Stimulated activated memory B cell treated with anti-CD40 and anti-IgM and Interleukin-4, amounts not matched to agents 10 μg/mL and 1 μg/mL and 100 μg/mL, for 72 hours (primary cell): ENCODE measurements around the gene LMBRD2.

Source experiments
- ATAC-seq: fragments of 150-1000 bp; cut with Tn5 transposase; 2 replicates; pipeline ENCODE4 v1.10.0; 2021
- H3K27ac Mint-ChIP-seq: one replicate; pipeline ENCODE4 v1.8.0; 2022; ENCODE audit warnings: mild to moderate bottlenecking, mixed read lengths
- H3K27me3 Mint-ChIP-seq: one replicate; pipeline ENCODE4 v1.8.0; 2022; ENCODE audit warnings: mixed read lengths
- H3K36me3 Mint-ChIP-seq: one replicate; pipeline ENCODE4 v1.8.0; 2022; ENCODE audit warnings: mixed read lengths
- H3K4me1 Mint-ChIP-seq: one replicate; pipeline ENCODE4 v1.8.0; 2022; ENCODE audit warnings: mixed read lengths
- H3K4me3 Mint-ChIP-seq: one replicate; pipeline ENCODE4 v1.8.0; 2022; ENCODE audit warnings: mild to moderate bottlenecking, moderate library complexity, mixed read lengths
- H3K9me3 Mint-ChIP-seq: one replicate; pipeline ENCODE4 v1.8.0; 2022; ENCODE audit warnings: mixed read lengths

The LMBRD2 gene

DNA sequence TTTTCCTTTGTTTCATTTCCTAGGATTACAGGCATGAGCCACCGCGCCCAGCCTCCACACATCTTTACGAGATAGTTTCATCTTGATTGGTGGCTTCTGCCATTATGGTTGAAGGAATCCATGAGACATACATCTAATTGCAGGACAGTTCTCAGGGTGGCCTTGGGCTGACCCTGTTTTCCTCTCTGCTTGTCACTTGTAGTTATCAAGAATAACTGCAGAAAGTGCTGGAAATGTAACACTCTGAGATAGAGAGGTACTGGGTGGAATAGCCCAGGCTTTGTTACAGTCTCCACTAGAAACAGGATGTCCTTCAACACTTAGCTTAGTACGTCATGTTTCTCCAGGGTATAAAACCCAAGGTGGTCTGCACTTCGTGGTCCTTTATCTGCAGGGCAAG, 95.7 kb downstream of the LMBRD2 start:
- no peak overlapping the region for H3K4me3 Mint-ChIP-seq
- H3K9me3 Mint-ChIP-seq, result no peaks in the 10 kb centered on the region
- no peak for ATAC-seq
- H3K36me3 Mint-ChIP-seq, result no peaks in the 10 kb centered on the region
- H3K27me3 Mint-ChIP-seq, result peaks cover 24% of the 10 kb centered on the region
- no peak overlapping the region for H3K27ac Mint-ChIP-seq
- peaks cover 6% of the 10 kb centered on the region for H3K4me1 Mint-ChIP-seq

DNA sequence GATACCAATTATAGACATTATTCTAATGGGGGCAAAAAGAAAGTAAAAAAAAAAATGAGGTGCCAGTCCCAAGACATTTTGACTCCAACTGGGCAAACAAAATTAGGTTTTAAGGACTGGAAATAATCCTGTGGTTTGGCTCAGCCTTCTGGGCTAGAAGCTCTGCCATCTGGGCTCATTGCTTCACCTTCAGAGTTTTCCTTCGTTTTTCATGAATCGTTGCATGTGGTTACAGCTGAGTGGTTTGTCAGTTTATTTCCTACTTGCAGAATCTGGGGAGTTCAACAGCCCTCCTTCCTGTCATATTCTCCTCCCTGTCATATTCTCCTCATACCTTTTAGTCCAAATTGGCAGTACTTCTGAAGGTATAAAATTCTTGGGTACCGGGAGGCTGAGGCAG, 97.0 kb downstream of the LMBRD2 start:
- Mint-ChIP-seq H3K9me3 (no peaks in the 10 kb centered on the region), H3K27me3 (peaks cover 24% of the 10 kb centered on the region)
- no peak for ATAC-seq

DNA sequence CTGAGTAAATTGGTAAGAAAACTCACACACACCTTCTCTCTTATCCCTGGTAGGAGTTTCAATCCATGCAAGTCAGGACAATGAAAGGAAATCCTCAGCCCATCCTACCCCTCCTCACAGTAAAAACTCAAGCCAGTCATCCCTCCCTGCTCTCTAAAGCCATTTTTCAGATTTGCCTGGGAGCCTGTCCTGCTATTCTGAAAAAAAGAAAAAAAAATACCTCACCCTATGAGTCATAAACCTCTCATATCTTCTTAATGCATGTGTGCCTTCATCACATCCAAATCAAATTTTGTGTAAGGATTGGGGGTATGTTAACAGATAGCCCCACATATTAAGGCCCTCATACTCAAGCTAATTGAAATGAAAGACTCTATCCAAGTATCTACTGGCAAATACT, 99.1 kb downstream of the LMBRD2 start:
- no peaks in the 10 kb centered on the region for H3K9me3 Mint-ChIP-seq
- H3K4me1 Mint-ChIP-seq, result no peaks in the 10 kb centered on the region
- ATAC-seq, result no peak
- H3K27ac Mint-ChIP-seq, result no peak overlapping the region
- peaks cover 9% of the 10 kb centered on the region for H3K27me3 Mint-ChIP-seq
- no peaks in the 10 kb centered on the region for H3K36me3 Mint-ChIP-seq
- no peak overlapping the region for H3K4me3 Mint-ChIP-seq

More for the DNA sequence above, 97.0 kb downstream of the LMBRD2 start:
- no peaks in the 10 kb centered on the region for H3K36me3 Mint-ChIP-seq
- no peak overlapping the region for H3K4me3 Mint-ChIP-seq
- H3K27ac Mint-ChIP-seq, result no peak overlapping the region
- no peaks in the 10 kb centered on the region for H3K4me1 Mint-ChIP-seq

DNA sequence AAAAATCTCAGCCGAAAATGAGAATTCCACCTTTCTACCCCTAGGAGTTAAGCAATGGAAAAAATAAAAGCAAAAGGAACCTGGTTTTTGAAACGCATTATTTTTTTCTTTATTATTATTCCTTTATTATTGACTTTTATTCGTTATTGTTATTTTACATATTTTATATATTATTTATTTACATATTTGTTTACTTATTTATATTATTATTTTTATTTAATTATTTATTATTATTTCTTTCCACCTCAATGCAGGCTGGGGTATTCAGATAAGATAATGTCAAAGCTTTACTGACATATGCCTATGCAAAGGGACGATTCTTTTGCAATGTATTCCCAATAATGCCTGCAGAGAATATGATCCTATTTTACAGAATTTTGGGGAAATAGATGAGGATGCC, 101.7 kb downstream of the LMBRD2 start:
- H3K36me3 Mint-ChIP-seq, result no peaks in the 10 kb centered on the region
- no peaks in the 10 kb centered on the region for H3K27me3 Mint-ChIP-seq
- no peaks in the 10 kb centered on the region for H3K9me3 Mint-ChIP-seq
- H3K4me1 Mint-ChIP-seq, result no peaks in the 10 kb centered on the region
- ATAC-seq, result no peak
- H3K27ac Mint-ChIP-seq, result no peak overlapping the region
- no peak overlapping the region for H3K4me3 Mint-ChIP-seq
